GM19043 (cell line): ENCODE results near the gene KRT14.
"Not testable (repeated sequence)": the region's sequence is repeated elsewhere in the genome, so short reads cannot be mapped to it uniquely, and the experiment has no call there.

Source experiments
- ATAC-seq: cut with Tn5 transposase; IDR thresholded peaks from one replicate; pipeline ENCODE4 v1.9.1; 2021; ENCODE audit warnings: low read depth; ENCODE audit not compliant: unreplicated experiment

KRT14 gene

GRCh38 chr17:41586863-41587495 lies at the start of gene KRT14:
KRT14 (minus strand) TSS chr17:41586895; CDS start chr17:41586834, 61 bp downstream.
- ATAC-seq = no peak

GRCh38 chr17:41635121-41636097 lies 48.7 kb upstream of the KRT14 start:
- no peak for ATAC-seq

GRCh38 chr17:41634639-41635038 lies 47.9 kb upstream of the KRT14 start:
- ATAC-seq = no peak

GRCh38 chr17:41633556-41634199 lies 47.0 kb upstream of the KRT14 start:
- ATAC-seq = no peak

GRCh38 chr17:41632482-41633105 lies 45.9 kb upstream of the KRT14 start:
- ATAC-seq = no peak

GRCh38 chr17:41631898-41632285 lies 45.2 kb upstream of the KRT14 start:
- no peak for ATAC-seq

- no peak for ATAC-seq
These were observed 44.6 kb upstream of the KRT14 start for GRCh38 chr17:41631025-41631897.

GRCh38 chr17:41629826-41630670 lies 43.4 kb upstream of the KRT14 start:
- no peak for ATAC-seq

- ATAC-seq = no peak
These were observed 42.6 kb upstream of the KRT14 start for GRCh38 chr17:41629316-41629715.

GRCh38 chr17:41628621-41629255 lies 42.0 kb upstream of the KRT14 start:
- ATAC-seq = not testable (repeated sequence)

- ATAC-seq = not testable (repeated sequence)
These were observed 41.3 kb upstream of the KRT14 start for GRCh38 chr17:41628073-41628370.

GRCh38 chr17:41627316-41628072 lies 40.8 kb upstream of the KRT14 start:
- ATAC-seq = no peak

GRCh38 chr17:41626914-41627295 lies 40.2 kb upstream of the KRT14 start:
- ATAC-seq = not testable (repeated sequence)

- not testable (repeated sequence) for ATAC-seq
These were observed 39.6 kb upstream of the KRT14 start for GRCh38 chr17:41626028-41626913.

- no peak for ATAC-seq
These were observed 38.9 kb upstream of the KRT14 start for GRCh38 chr17:41625602-41626001.

- ATAC-seq = no peak
These were observed 37.8 kb upstream of the KRT14 start, which contains the start of gene KRT17 for GRCh38 chr17:41624208-41625101. KRT17 (minus strand) TSS chr17:41624575; CDS start chr17:41624509, 66 bp downstream.
